GM21717 (cell line): ENCODE measurements around the gene RIMBP2.

Source experiments
- ATAC-seq: cut with Tn5 transposase; IDR thresholded peaks from one replicate; pipeline ENCODE4 v1.9.1; 2021; ENCODE audit warnings: mild to moderate bottlenecking, moderate library complexity; ENCODE audit not compliant: unreplicated experiment

RIMBP2 gene

DNA sequence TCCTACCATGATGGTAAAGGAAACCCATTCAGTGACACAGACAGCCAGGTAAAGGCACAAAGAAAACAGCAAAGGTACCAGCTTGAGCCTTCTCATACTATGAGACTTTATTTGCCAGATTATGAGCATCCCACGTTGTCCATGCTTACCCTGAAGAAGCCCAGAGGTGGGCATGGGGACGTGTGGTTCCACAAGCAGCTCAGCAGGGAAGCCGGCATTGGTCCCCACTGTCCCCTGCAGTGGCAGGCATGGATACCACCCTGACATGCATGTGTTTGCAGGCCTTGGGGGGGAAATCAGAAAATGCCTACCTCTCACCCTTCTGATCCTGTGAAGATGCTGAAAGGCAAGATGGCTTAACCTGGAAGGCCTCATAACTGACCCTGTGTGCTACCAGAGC is 195.3 kb downstream of the RIMBP2 start:
- no peak for ATAC-seq

DNA sequence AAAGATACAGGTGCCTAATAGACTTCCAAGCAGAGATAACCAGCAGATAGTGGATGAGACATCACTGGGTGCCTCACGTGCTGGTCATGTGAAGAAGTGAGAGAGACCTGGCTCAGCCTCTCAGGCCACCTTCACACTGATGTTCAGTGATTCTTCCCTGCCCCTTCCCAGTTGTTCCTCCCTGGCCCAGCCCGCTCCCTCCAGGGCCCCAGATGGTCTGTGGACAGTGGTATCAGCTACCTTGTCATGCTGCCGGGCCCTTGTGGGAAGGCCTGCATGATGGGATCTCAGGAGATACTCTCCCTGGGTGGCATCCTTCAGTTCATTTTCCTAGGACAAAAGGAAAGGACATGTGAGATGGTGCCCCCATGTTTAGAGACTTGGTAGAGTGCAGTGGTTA is 198.5 kb downstream of the RIMBP2 start:
- no peak for ATAC-seq

DNA sequence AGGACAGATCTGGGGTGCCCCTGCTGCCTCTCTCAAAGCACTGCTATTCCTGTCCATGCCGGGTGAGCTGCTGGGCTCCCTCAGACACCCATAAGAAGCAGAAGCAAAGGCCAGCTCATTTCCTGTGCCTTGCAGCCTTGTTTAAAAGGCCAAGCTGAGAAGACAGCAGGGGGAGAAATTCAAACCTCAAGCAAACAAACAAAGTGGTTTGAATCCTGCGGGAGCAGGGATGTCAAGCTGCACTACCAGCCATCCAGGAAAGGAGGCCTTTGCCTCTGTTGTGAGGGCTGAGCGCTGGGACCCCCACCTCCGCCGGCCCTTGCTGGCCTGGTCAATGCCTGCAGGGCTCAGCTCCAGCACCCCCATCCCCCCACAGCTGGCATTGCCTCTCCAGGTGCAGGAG is 201.9 kb downstream of the RIMBP2 start:
- no peak for ATAC-seq

DNA sequence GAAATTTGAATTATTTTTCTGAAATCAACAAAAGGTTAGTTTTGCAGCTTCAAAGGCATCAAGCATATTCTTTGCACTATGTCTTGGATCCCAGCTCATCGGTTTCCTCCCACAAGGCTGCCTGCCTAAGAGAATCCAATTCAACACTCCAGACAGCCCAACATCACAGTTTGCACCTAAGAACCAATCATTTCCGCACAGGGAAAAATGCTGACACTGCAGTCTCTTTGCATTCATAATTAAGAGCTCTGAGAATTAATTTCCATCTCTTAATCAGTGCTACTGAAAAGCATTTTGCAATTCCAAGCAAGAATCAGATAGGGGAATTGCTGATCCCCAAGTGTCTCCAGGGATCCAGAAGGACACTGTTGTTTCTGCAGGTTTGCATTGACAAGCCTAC is 202.5 kb downstream of the RIMBP2 start:
- ATAC-seq = no peak

DNA sequence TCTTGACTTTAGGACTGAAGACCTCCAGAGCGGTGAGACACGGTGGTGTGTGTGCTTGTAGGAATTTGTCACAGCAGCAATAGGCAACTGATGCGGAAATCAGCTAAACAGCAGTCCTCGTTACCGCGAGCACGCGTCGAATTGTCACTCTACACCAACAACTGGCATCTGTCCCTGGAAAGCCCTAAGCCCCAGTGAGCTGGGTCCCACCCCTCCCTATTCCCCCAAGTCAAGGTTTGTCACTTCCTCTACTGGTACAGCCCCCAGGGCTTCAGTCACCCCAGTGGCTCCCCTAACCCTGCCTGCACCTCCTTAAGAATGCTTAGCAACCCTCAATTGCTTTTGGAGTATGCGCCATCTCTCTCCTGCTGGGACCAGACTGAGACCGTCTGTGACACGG is 204.8 kb downstream of the RIMBP2 start:
- ATAC-seq = no peak

DNA sequence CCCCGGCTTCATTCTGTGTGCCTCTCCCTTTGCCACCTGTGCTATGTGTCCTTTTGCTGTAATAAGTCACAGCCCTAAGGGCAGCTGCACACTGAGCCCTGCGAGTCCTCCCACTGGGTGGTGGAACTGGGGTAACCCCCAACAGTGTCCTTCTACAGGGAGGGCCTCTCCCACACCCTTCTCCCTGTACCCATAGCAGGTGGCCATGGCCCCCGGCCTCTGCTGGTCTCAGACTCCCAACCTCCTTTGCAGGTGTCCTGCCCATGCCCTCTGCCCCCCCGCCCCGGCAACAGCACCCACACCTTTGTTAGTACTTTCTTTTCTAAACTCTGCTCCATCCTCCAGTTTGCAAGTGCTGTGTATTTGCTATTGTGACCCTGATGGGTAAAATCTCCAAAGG is 206.6 kb downstream of the RIMBP2 start:
- no peak for ATAC-seq

DNA sequence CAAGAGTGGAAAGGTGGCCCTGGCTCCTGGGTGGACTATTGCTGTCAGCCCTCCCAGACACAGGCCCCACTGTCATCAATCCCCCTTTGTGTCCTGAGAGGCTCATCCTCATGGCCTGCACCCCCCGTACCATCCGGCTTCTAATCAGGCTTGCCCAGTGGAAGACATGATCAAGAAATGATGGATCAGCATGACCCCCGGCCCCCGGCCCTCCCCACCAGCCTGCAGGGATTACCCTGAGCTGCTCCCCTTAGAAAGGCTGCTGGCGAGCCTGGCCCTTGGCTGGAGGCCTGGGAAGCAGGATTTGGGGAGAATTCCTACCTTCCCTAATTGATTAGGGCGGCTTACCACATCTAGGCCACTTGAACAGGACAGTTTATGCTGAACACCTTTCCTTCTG is 207.3 kb downstream of the RIMBP2 start:
- ATAC-seq = no peak

DNA sequence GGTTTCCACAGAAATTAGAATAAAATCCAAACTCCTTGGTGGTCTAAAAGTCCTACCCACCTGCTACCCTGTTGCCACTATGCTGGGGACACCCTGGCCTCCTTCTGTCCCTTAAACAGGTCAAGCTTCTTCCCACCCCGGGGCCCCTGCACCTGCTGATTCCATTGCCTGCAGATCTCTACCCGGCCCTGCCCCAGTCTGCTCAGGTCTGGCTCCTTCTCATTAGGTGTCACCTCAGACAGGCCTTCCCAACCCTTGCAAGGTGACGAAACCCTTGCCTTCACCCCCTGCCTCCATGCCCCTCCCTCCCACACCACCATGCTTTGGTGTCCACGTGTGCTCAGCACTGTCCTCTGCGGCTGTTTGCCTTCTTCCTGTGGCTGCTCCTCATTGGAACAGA is 207.8 kb downstream of the RIMBP2 start:
- ATAC-seq = no peak

DNA sequence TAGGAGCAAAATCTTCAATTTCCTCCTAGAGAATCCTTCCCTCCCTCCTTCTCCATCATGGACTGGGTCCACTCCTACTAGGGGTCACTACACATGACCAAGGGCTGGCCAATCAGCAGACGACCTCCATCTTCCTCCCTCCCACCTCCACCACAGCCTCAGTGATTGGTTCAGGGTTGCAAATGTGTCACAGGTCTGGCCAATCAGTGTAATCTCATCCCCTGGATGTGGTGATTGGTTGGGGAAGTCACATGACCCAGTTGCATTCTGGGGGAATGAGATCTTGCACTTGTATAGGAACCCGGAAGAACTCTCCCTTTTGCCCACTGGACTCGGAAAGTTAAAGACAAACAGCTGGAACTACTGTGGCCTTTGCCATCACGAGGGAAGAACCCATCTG is 209.3 kb downstream of the RIMBP2 start:
- no peak for ATAC-seq

DNA sequence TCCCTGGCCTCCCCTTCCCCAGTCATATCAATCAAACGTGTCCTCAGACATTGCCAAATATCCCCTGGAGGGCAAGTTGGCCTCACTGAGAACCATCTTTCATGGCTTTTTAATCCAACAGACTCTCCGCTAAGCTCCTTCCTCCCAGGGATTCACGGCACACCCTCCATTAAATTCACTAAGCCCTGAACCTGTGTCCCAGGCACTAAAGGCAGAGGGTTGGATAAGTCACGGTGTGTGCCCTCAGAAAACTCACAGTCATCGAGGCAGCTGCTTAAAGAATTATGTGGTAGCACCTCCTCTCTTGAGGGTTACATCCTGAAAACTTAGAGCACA is 211.3 kb downstream of the RIMBP2 start:
- no peak for ATAC-seq

DNA sequence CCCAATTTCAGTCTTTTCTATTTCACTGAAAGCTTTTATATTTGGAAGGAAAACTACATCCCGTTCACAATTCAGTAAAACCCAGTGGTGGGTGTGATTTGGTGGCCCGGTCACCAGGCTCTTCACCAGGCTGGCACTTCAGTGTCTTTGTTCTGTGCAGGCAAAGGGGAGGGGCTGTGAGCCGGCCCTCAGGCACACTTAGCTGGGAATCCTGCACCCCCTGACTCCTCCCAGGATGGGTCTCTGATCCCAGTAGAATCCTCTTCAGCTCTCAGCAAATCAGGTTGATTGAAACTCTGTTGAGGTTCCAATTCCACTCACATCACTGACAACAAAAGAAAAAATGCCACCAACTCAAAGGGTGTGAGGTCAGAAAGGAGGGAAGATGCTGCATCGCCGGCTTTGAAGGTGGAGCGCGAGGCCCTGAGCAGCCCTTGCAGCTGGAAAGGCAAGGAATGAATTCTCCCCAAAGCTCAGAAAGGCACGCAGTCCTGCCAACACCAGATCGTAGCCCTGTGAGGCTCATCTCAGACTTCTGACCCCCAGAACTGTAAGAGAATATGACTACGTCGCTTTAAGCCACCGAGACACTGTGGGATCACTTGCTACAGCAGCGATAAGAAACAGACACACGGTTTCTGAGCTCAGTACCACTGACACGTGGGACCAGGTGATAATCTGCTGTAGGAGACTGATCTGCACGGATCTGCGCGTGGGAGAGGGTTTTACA is 211.8 kb downstream of the RIMBP2 start:
- ATAC-seq = no peak

DNA sequence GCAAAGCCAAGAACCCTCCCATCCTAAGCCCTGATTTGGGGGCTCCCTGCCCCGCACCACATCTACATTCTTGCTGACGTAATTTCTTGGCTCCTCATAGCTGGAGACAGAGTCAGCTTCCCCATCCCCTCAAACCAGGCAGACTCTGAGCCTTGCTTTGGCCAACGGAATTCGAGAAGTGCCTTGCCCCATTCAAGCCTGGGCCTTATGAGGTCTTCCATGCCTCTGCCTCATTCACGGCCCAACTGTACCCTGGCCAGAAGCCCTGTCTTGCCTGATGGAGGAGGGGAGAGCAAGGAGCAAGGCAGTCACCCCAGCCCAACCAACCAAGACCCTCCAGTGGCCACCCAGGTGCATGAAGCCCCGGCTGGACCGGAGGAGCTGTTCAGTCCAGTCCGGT is 214.3 kb downstream of the RIMBP2 start:
- no peak for ATAC-seq

DNA sequence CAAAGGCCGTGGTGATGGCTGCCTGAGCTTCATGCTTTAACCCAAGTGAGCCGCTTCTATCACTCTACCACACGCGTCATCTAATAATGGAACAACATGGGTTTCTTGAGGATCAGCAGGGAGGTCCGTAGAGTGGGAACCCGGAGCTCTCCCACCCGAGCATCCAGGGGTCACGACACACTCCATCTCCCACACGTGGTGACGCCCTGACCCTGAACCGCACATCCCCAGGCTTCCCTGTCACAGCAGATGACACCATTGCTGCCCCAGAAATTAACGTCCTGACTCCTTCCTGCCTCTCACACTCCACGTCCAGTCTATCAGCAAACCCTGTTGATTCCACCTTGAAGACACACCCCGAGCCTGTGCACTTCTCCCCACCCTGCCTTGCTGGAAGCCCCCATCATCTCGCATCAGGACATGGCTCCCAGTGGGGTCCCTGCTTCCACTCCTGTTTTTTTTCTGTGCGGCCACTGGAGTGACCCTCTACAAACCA is 215.2 kb downstream of the RIMBP2 start:
- no peak for ATAC-seq

DNA sequence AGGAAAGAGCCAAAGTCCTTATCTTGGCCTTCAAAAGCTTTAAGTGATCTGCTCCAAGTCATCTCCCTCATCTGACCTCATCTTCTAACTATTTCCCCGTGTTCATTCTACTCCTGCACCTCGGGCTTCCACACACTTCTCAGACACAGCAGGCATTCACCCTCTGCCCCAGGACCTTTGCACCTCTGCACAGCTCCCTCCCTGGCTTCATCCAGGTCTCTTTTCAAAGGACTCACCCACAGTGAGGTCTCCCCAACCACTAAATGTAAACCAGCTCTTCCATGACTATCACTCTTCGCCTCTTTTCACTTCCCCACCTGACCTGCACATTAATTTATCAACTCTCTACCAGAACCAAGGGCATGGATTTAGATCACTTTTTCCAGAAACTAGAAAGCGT is 216.6 kb downstream of the RIMBP2 start:
- ATAC-seq = no peak

DNA sequence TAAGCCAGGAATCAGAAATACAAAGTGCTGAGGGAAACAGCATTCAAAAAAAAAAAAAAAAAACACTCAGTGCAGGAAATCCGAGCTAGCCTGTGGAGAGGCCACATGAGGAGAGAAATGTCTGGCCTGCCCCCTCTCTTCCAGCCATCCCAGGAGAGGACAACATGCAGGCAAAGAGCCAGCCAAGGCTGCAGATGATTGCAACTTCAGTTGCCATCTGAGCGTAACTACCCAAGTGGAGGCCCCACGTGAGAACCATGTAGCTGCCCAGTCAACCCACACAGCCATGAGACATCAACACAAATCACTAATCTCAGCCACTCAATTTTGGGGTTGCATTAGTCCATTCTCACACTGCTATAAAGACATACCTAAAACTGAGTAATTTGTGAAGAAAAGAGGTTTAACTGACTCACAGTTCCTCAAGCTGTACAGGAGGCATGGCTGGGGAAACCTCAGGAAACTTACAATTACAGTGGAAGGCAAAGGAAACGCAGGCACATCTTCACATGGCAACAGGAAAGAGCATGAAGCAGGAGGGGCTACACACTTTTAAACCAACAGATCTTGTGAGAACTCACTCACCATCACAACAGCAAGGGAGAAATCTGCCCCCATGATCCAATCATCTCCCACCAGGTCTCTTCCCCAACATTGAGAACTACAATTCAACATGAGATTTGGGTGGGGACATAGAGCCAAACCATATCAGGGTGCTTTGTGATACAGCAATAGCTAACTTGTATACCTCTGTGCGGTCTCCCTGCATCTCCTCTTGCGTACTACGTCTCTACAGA is 217.3 kb downstream of the RIMBP2 start:
- no peak for ATAC-seq

DNA sequence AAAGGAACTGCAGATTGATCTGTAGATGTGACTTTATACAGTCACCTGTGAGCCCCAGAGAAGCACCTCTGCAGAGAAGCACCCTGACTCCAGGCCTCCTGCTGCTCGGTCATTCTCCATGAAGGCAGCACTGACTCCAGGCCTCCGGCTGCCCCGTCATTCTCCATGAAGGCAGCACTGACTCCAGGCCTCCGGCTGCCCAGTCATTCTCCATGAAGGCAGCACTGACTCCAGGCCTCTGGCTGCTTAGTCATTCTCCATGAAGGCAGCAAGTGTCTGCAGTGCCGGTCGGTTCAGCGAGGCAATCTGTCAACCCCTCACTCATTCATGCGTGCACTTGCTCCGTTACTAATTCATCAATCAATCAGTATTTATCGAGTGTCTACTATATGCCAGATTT is 218.1 kb downstream of the RIMBP2 start:
- no peak for ATAC-seq

DNA sequence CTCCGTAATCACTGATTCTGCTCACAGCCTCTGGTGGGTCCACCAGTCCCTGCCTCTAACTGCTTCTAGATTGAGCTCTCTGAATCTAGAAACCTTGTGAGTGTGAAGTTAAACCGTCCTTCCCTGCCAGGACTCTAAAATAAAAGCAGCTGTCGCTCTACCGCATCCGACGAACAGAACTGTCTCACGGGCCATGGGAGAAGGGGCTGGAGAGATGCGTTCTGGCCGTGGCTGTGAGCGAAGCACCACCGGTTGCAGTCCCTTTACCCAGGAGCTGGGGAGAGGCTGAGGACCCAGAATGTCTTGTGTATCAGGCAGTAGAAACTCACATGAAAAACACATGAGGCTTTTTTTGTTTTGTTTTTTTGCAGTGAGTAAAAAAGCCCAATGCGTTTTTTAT is 218.8 kb downstream of the RIMBP2 start:
- no peak for ATAC-seq

DNA sequence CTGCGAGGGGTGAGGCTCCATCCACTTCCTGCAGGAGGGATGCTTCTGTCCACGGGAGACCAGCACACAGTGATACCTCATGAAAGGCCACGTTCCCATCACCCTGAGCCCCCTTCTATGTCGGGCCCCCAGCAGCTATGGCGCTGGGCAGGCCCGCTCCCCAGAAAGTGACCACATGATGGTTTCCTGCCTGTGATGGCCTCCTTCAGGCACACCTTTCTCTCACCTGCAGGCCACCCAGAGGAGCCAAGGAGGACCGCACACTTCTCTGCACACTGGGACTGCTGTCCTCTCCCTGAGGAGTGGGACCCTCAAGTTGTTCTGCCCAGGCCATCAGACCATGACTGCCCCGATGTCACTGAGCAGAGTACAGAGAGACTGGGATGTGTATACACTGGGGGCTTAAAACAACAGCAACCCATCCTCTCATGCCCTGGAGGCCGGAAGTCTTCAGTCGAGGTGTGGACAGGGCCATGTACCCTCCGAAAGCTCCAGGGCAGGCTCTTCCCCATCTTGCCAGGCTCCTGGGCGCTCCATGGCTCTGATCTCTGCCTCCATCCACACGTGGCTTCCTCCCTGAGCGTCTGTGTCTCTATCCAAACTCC is 219.5 kb downstream of the RIMBP2 start:
- no peak for ATAC-seq

DNA sequence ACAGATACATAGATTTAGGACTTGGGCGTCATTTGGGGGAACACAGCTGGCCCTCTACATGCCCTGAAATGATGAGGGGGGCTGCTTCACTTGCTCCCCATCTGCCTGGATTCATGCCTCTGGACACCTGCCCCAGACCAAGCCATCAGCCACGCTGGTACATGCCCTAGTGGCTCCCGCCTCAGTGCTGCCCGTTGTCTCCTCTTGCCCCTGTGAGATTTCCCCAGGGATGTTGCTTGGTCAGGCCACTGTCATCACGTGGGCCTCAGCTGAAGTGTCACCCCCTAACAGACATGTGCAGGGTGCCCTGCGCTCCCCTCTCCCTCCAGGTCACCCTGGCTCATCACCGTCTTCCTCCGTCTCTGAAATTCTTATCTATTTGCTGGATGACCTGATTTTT is 220.9 kb downstream of the RIMBP2 start:
- ATAC-seq = no peak

DNA sequence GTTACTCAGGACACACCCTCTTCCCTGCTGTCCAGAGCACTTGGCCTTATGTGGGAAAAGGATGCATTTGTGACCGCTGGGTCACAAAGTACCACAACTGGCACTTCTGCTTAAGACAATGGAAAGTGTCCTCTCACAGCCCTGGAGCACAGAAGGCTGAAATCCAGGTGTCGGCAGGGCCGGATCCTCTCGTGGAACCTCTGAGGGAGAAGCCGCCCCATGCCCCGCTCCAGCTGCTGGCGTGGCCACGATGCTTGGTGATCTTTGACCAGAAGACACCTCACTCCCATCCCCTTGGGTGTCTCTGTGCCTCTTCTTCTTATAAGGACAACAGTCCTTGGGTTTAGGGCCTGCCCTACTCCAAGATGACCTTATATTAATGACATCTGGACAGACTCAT is 221.4 kb downstream of the RIMBP2 start:
- ATAC-seq = no peak

DNA sequence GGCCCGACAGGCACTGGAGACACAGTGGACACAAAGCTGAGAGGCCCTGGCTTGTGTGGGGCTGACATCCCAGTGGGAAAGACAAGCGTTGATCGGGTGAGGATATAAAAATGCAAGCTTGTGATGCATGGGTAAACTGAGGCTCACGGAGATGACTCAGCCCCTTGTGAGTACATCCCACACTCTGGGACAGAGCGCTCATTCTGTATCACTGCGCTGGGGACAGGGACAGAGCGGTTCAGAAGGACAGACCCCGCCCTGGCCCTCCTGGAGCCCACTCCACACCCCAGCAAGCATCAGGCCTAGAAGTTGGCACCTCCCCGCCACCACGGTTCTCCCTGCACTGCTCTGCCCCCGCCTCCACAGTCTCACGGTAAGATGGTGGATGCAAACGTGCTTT is 222.1 kb downstream of the RIMBP2 start:
- no peak for ATAC-seq
